Measurements from ENCODE around the gene MAN1A1.

DNA sequence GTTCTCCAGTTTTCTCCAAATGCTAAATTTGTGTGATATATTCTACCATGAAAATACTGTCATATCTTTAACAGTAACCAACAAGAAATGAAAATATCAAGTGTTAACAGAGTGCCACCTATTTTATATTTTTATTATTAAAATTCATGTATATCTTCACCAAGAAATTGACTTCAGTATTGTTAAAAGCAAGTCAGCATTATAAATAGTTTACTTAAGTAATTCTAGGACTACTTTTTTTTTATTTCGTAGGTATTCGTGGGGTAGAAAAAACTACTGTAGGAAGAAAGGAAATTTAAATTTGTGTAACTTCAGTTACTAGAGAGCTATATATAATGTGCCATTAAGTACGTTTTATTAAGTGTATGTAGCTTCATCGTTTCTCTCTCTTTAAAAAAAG, 6.3 kb upstream of the MAN1A1 start:
- no peak for TF ChIP-seq EZH2 (IDR thresholded peaks at IDR 0.05; ENCODE audit: borderline replicate concordance, low read depth, low read length, poor library complexity, severe bottlenecking)
- TF ChIP-seq, protein P1, sequence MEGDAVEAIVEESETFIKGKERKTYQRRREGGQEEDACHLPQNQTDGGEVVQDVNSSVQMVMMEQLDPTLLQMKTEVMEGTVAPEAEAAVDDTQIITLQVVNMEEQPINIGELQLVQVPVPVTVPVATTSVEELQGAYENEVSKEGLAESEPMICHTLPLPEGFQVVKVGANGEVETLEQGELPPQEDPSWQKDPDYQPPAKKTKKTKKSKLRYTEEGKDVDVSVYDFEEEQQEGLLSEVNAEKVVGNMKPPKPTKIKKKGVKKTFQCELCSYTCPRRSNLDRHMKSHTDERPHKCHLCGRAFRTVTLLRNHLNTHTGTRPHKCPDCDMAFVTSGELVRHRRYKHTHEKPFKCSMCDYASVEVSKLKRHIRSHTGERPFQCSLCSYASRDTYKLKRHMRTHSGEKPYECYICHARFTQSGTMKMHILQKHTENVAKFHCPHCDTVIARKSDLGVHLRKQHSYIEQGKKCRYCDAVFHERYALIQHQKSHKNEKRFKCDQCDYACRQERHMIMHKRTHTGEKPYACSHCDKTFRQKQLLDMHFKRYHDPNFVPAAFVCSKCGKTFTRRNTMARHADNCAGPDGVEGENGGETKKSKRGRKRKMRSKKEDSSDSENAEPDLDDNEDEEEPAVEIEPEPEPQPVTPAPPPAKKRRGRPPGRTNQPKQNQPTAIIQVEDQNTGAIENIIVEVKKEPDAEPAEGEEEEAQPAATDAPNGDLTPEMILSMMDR (conservative IDR thresholded peaks at IDR 0.05; ENCODE audit: low read depth, low read length) = no peak

All from A673 (cell line).